ENCODE data around the gene TRIM28.

The TRIM28 gene

GRCh38 chr19:58579473-58580142 is 35.7 kb downstream of the TRIM28 start:
- DNase-seq, result no peak

- DNase-seq, result peak; percentile 95
These were observed 37.6 kb downstream of the TRIM28 start for GRCh38 chr19:58581227-58582141.

GRCh38 chr19:58582985-58583384 is 39.1 kb downstream of the TRIM28 start:
- DNase-seq, result no peak

DNA sequence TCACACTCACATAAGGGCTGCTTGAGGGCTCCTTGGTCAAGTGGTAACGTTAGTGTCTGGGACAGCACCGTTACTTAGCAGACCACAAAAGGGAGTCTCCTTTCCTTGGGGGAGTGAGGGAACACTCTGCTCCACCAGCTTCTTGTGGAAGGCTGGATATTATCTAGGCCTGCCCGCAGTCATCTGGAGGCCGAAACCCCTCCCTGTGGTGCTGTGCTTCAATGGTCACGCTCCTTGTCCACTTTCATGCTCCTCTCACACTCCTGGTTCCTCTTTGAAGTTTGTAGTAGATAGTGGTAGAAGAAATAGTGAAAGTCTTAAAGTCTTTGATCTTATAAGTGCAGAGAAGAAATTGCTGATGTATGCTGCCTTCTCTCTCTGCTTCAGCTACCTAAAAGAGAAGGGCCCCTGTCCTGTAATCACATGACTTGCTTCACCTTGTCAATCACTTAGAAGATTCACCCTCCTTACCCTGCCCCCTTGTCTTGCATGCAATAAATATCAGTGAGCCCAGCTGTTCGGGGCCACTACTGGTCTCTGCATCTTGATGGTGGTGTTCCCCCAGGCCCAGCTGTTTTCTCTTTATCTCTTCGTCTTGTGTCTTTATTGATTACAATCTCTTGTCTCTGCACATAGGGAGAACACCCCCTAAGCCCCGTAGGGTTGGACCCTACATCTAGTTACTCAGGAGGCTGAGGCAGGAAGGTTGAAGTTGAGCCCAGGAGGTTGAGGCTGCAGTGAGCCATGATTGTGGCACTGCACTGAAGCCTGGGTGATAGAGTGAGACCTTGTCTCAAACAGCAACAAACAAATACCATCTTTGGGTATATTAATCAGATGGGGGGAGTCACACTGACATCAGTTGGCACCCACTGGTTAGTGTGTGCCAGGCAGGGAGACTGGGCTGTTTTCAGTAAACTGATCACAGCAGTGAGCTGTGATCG is 40.9 kb downstream of the TRIM28 start:
- no peak for DNase-seq

- DNase-seq, result no peak
These were observed 41.7 kb downstream of the TRIM28 start for GRCh38 chr19:58585442-58586132.

DNA sequence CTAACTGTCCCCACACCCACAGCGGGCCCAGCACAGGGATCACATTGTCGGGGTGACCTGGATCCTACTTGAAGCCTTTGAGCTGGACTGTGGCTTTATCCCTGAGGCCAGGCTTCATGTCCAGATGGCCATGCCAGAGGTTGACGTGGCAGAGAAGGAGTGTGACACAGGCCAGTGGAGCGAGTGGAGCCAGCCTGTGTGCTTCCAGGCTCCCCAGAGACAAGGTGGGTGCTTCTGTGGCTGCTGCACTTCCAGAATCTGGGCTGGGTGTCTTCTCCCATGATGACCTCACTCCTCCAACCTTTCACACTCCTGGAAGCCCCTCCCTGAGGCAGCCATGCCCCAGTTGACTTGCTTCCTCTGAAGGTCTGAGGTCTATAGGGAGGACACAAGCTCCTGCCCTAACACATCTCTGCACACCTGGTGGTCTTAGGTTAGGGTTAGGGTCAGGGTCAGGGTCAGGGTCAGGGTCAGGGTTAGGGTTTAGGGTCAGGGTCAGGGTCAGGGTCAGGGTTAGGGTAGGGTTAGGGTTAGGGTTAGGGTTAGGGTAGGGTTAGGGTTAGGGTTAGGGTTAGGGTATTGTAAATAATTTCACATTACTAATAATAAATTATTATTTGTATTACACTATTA is 42.4 kb downstream of the TRIM28 start:
- no peak for DNase-seq
